Right cardiac atrium (tissue), 5 donors: ENCODE measurements around the gene GKN2. TPM values are rescaled to one million over a fixed set of nuclear protein-coding genes. Genes with fewer than 3 reads are reported as not detected.

Experiments used
- ATAC-seq, 2 donors: fragments of 200-7000 bp; cut with Tn5 transposase; one replicate each; pipeline versions ENCODE4 v1.8.0 to v1.9.1; 2020; ENCODE audit warnings: moderate library complexity in 2 of 2, mild to moderate bottlenecking in 1 of 2
- DNase-seq, 3 donors: peaks; one replicate each; pipeline ENCODE4 v3.0.0-alpha.2; 2020
- H3K27ac ChIP-seq: one replicate; pipeline ENCODE4 v1.5.1; 2013; ENCODE audit warnings: mild to moderate bottlenecking, low read length, control low read depth, moderate library complexity
- H3K27me3 ChIP-seq: one replicate; pipeline ENCODE4 v1.6.1; 2013; ENCODE audit not compliant: control insufficient read depth, insufficient read depth
- H3K4me1 ChIP-seq: one replicate; pipeline ENCODE4 v1.6.1; 2013; ENCODE audit warnings: low read length; ENCODE audit not compliant: control insufficient read depth, insufficient read depth
- H3K4me3 ChIP-seq: one replicate; pipeline ENCODE4 v1.5.1; 2013; ENCODE audit warnings: low read length, control low read depth
- H3K9me3 ChIP-seq: one replicate; pipeline ENCODE4 v1.6.1; 2013; ENCODE audit warnings: low read length; ENCODE audit not compliant: control insufficient read depth
- WGBS: extraction: QIAGEN DNeasy Blood & Tissue Kit; methylation state at CpG from one replicate; pipeline ENCODE4 v1.1.7; 2013; 5-methylcytosine and 5-hydroxymethylcytosine counted together
- intact Hi-C, 4 donors: fragments of 100-400 bp; cut with DNase I; formaldehyde crosslinking; loops; one replicate each; pipeline versions ENCODE4 v1.11.0 to v1.14.0; 2022 to 2023
- polyA plus RNA-seq: library from polyadenylated mRNA; stranded (reverse); fragments of 200-250 nt; gene quantifications from one replicate; pipeline ENCODE4 v1.2.3, GENCODE V29; 2013
- total RNA-seq, 4 donors: library from RNA; stranded (reverse); fragmentation: NEBNext Ultra II Directional; extraction: Animal tissue kit (Norgen Biotek cat#: 25700); gene quantifications; one replicate each; pipeline ENCODE4 v1.2.1, GENCODE V29; 2021
- donor health status: healthy with polysubstance abuse.
- donor health status: DM: no; HTN: yes; CAD: no.
- donor health status: DM: no; HTN: no; CAD: no.
- donor health status: DM: no; HTN: yes; CAD: no; lungs with severe emphysema.
- donor health status: DM: yes; HTN: yes; CAD: no.

The GKN2 gene
- total and polyA plus RNA-seq, 5 donors = not detected

- ATAC-seq = no peak
- intact Hi-C loops = no loop called here
- no peak overlapping the region for H3K4me3 ChIP-seq
- no peak overlapping the region for H3K27ac ChIP-seq
- H3K27me3 ChIP-seq = no peaks in the 10 kb centered on the region
- H3K9me3 ChIP-seq = no peaks in the 10 kb centered on the region
- 70% methylated on average over 3 of the region's 3 CpGs for WGBS
- H3K4me1 ChIP-seq = no peaks in the 10 kb centered on the region
- DNase-seq = no peak
Measured at GRCh38 chr2:68978098-68978497, 25.4 kb upstream of the GKN2 start.

GRCh38 chr2:68977453-68977852, 24.8 kb upstream of the GKN2 start:
- Histone ChIP-seq H3K4me1 (no peaks in the 10 kb centered on the region), H3K9me3 (no peaks in the 10 kb centered on the region), H3K27ac (no peak overlapping the region), H3K27me3 (no peaks in the 10 kb centered on the region), H3K4me3 (no peak overlapping the region)
- ATAC-seq = no peak
- intact Hi-C loops = no loop called here
- DNase-seq = no peak
- WGBS = 76% methylated on average over 4 of the region's 4 CpGs

GRCh38 chr2:68975844-68976243, 23.2 kb upstream of the GKN2 start:
- intact Hi-C loops = no loop called here

GRCh38 chr2:68974946-68975665, 22.4 kb upstream of the GKN2 start:
- ATAC-seq = no peak
- DNase-seq = no peak
- intact Hi-C loops = no loop called here
- Histone ChIP-seq H3K4me3 (no peak overlapping the region), H3K27me3 (no peaks in the 10 kb centered on the region), H3K4me1 (no peaks in the 10 kb centered on the region), H3K27ac (no peak overlapping the region), H3K9me3 (no peaks in the 10 kb centered on the region)
- WGBS = 67% methylated on average over 9 of the region's 9 CpGs

More at GRCh38 chr2:68975844-68976243, 23.2 kb upstream of the GKN2 start:
- Histone ChIP-seq H3K4me1 (no peaks in the 10 kb centered on the region), H3K9me3 (no peaks in the 10 kb centered on the region), H3K4me3 (no peak overlapping the region), H3K27ac (no peak overlapping the region), H3K27me3 (no peaks in the 10 kb centered on the region)
- 98% methylated on average over 2 of the region's 2 CpGs for WGBS
- ATAC-seq = no peak
- no peak for DNase-seq

GRCh38 chr2:68974251-68974650, 21.6 kb upstream of the GKN2 start, which contains the start of gene GKN1:
Gene GKN1 (plus strand): TSS chr2:68974636. CDS start chr2:68974678, 42 bp downstream.
- H3K9me3 ChIP-seq = no peaks in the 10 kb centered on the region
- ATAC-seq = no peak
- no peaks in the 10 kb centered on the region for H3K27me3 ChIP-seq
- H3K4me1 ChIP-seq = no peaks in the 10 kb centered on the region
- H3K4me3 ChIP-seq = no peak within 1 kb of the TSS
- intact Hi-C loops = no loop called here
- no peak for DNase-seq
- WGBS = 74% methylated on average over 3 of the region's 3 CpGs
- no peak within 1 kb of the TSS for H3K27ac ChIP-seq

- intact Hi-C loops = no loop called here
- H3K27me3 ChIP-seq = no peaks in the 10 kb centered on the region
- 67% methylated on average over 5 of the region's 5 CpGs for WGBS
- DNase-seq (no peak), ATAC-seq (no peak)
- no peaks in the 10 kb centered on the region for H3K4me1 ChIP-seq
- no peak overlapping the region for H3K4me3 ChIP-seq
- no peak overlapping the region for H3K27ac ChIP-seq
- no peaks in the 10 kb centered on the region for H3K9me3 ChIP-seq
Measured at GRCh38 chr2:68971591-68972231, 19.0 kb upstream of the GKN2 start.

GRCh38 chr2:68970566-68971265, 18.0 kb upstream of the GKN2 start:
- Histone ChIP-seq H3K9me3 (no peaks in the 10 kb centered on the region), H3K27me3 (no peaks in the 10 kb centered on the region), H3K4me3 (no peak overlapping the region), H3K4me1 (no peaks in the 10 kb centered on the region), H3K27ac (no peak overlapping the region)
- intact Hi-C loops = no loop called here
- ATAC-seq = no peak
- DNase-seq = no peak
- WGBS = 60% methylated on average over 8 of the region's 8 CpGs

- Histone ChIP-seq H3K27me3 (no peaks in the 10 kb centered on the region), H3K4me3 (no peak overlapping the region), H3K27ac (no peak overlapping the region), H3K4me1 (no peaks in the 10 kb centered on the region), H3K9me3 (no peaks in the 10 kb centered on the region)
- ATAC-seq (no peak), DNase-seq (no peak)
- intact Hi-C loops = no loop called here
- 84% methylated on average over 8 of the region's 8 CpGs for WGBS
Measured at GRCh38 chr2:68969736-68970490, 17.2 kb upstream of the GKN2 start.

- 72% methylated on average over 1 of the region's 1 CpG for WGBS
- Histone ChIP-seq H3K9me3 (no peaks in the 10 kb centered on the region), H3K27ac (no peak overlapping the region), H3K4me3 (no peak overlapping the region), H3K27me3 (no peaks in the 10 kb centered on the region), H3K4me1 (no peaks in the 10 kb centered on the region)
- intact Hi-C loops = no loop called here
- ATAC-seq = no peak
- no peak for DNase-seq
Measured at GRCh38 chr2:68968221-68968620, 15.5 kb upstream of the GKN2 start.

GRCh38 chr2:68964282-68964681, 11.6 kb upstream of the GKN2 start:
- intact Hi-C loops = no loop called here

GRCh38 chr2:68961380-68961779, 8.7 kb upstream of the GKN2 start:
- no peaks in the 10 kb centered on the region for H3K27me3 ChIP-seq
- no peaks in the 10 kb centered on the region for H3K4me1 ChIP-seq
- no peak overlapping the region for H3K27ac ChIP-seq
- H3K9me3 ChIP-seq = no peaks in the 10 kb centered on the region
- 94% methylated on average over 4 of the region's 4 CpGs for WGBS
- H3K4me3 ChIP-seq = no peak overlapping the region
- ATAC-seq (no peak), DNase-seq (no peak)
- intact Hi-C loops = no loop called here

More at GRCh38 chr2:68964282-68964681, 11.6 kb upstream of the GKN2 start:
- no peak for DNase-seq
- no peak overlapping the region for H3K4me3 ChIP-seq
- H3K9me3 ChIP-seq = no peaks in the 10 kb centered on the region
- ATAC-seq = no peak
- H3K27me3 ChIP-seq = no peaks in the 10 kb centered on the region
- H3K27ac ChIP-seq = no peak overlapping the region
- H3K4me1 ChIP-seq = no peaks in the 10 kb centered on the region
